GM23338 (cell line): ENCODE results near the gene COL5A2. TPM values are rescaled to one million over a fixed set of nuclear protein-coding genes. Genes with fewer than 3 reads are reported as not detected.

Experiments used
- ATAC-seq: fragments of 200-7000 bp; cut with Tn5 transposase; 3 replicates; pipeline ENCODE4 v1.9.1; 2020
- DNase-seq: peaks from one replicate; pipeline ENCODE4 v3.0.0-alpha.2; 2015; ENCODE audit warnings: low spot score
- H2AFZ ChIP-seq: fragments of 200-600 bp; sonication (generic); 2 replicates; pipeline ENCODE4 v1.8.0; 2016; ENCODE audit warnings: antibody characterized with exemption, mild to moderate bottlenecking, moderate library complexity
- H3F3A ChIP-seq: fragments of 200-600 bp; sonication (generic); replicated peaks from 2 replicates; pipeline ENCODE4 v1.8.0; 2017; ENCODE audit warnings: antibody characterized with exemption, mixed run types, low read depth
- H3K27ac ChIP-seq: fragments of 200-600 bp; sonication (generic); 2 replicates; pipeline ENCODE4 v1.6.1; 2016; ENCODE audit warnings: low read depth
- H3K27me3 ChIP-seq: fragments of 200-600 bp; sonication (generic); 2 replicates; pipeline ENCODE4 v1.8.0; 2016; ENCODE audit warnings: mild to moderate bottlenecking, mixed run types, moderate library complexity; ENCODE audit not compliant: insufficient read depth
- H3K36me3 ChIP-seq: fragments of 200-600 bp; sonication (generic); 2 replicates; pipeline ENCODE4 v1.8.0; 2016; ENCODE audit warnings: mild to moderate bottlenecking; ENCODE audit not compliant: insufficient read depth
- H3K4me1 ChIP-seq: fragments of 200-600 bp; sonication (generic); 2 replicates; pipeline ENCODE4 v1.8.0; 2016; ENCODE audit warnings: mild to moderate bottlenecking, moderate library complexity; ENCODE audit not compliant: insufficient read depth
- H3K4me2 ChIP-seq: fragments of 200-600 bp; sonication (generic); 2 replicates; pipeline ENCODE4 v1.7.1; 2017; ENCODE audit warnings: mixed run types
- H3K4me3 ChIP-seq: fragments of 200-600 bp; sonication (generic); 2 replicates; pipeline ENCODE4 v1.6.1; 2016; ENCODE audit warnings: mixed run types
- H3K79me2 ChIP-seq: fragments of 200-600 bp; sonication (generic); replicated peaks from 2 replicates; pipeline ENCODE4 v1.8.0; 2017; ENCODE audit warnings: mild to moderate bottlenecking; ENCODE audit not compliant: insufficient read depth
- H3K9me2 ChIP-seq: fragments of 200-600 bp; sonication (generic); 2 replicates; pipeline ENCODE4 v1.8.0; 2017; ENCODE audit not compliant: insufficient read depth
- H4K20me1 ChIP-seq: fragments of 200-600 bp; sonication (generic); replicated peaks from 2 replicates; pipeline ENCODE4 v1.8.0; 2017; ENCODE audit warnings: mild to moderate bottlenecking; ENCODE audit not compliant: insufficient read depth
- H3K27ac Mint-ChIP-seq: 2 replicates; pipeline ENCODE4 v1.8.0; 2020; ENCODE audit warnings: inconsistent platforms, mild to moderate bottlenecking, moderate library complexity, mixed read lengths
- H3K27me3 Mint-ChIP-seq: 3 replicates; pipeline ENCODE4 v1.8.0; 2022; ENCODE audit warnings: low read depth, mild to moderate bottlenecking, moderate library complexity, mixed read lengths, inconsistent platforms; ENCODE audit not compliant: insufficient read depth, poor library complexity
- H3K36me3 Mint-ChIP-seq: 3 replicates; pipeline ENCODE4 v1.8.0; 2021; ENCODE audit warnings: low read depth, mild to moderate bottlenecking, inconsistent platforms, moderate library complexity, mixed read lengths
- H3K4me1 Mint-ChIP-seq: 3 replicates; pipeline ENCODE4 v1.8.0; 2020; ENCODE audit warnings: mild to moderate bottlenecking, inconsistent platforms, mixed read lengths
- H3K4me3 Mint-ChIP-seq: 3 replicates; pipeline ENCODE4 v1.8.0; 2021; ENCODE audit warnings: moderate library complexity, mild to moderate bottlenecking, inconsistent platforms, mixed read lengths
- H3K9me3 Mint-ChIP-seq: 3 replicates; pipeline ENCODE4 v1.8.0; 2020; ENCODE audit warnings: moderate library complexity, mild to moderate bottlenecking, inconsistent platforms, mixed read lengths
- EZH2 ChIP-seq: fragments of 200-600 bp; sonication (generic); IDR thresholded peaks from one replicate; pipeline ENCODE4 v1.8.0; 2017; ENCODE audit warnings: antibody characterized with exemption, mild to moderate bottlenecking, low read depth; ENCODE audit not compliant: unreplicated experiment
- NANOG ChIP-seq: IDR thresholded peaks from 2 replicates; pipeline ENCODE4 v1.6.1; 2016; ENCODE audit warnings: antibody characterized with exemption, borderline replicate concordance
- POLR2AphosphoS5 ChIP-seq: IDR thresholded peaks from 2 replicates; pipeline ENCODE4 v1.6.1; 2016; ENCODE audit warnings: antibody characterized with exemption, low read depth
- REST ChIP-seq: IDR thresholded peaks from one replicate; pipeline ENCODE4 v1.6.1; 2018; ENCODE audit warnings: antibody characterized with exemption; ENCODE audit not compliant: unreplicated experiment
- STAT1 ChIP-seq: IDR thresholded peaks from one replicate; pipeline ENCODE4 v1.6.1; 2016; ENCODE audit warnings: antibody characterized with exemption; ENCODE audit not compliant: unreplicated experiment
- ZNF331 ChIP-seq: fragments of 250-450 bp; sonication (Bioruptor Pico); IDR thresholded peaks from 2 replicates; pipeline ENCODE4 v1.5.0; 2020; ENCODE audit warnings: low read depth, mild to moderate bottlenecking, moderate library complexity
- ZNF462 ChIP-seq: fragments of 250-450 bp; sonication (Bioruptor Pico); IDR thresholded peaks from 2 replicates; pipeline ENCODE4 v1.5.0; 2020; ENCODE audit warnings: mild to moderate bottlenecking, moderate library complexity
- polyA plus RNA-seq: library from polyadenylated mRNA; unstranded; fragments of >200 nt; fragmentation: Nextera tagmentation; extraction: Ambion mirVana; gene quantifications from 2 replicates; pipeline ENCODE4 v1.2.1, GENCODE V29; 2016
- total RNA-seq: library from RNA; depleted of rRNA; stranded (reverse); fragments of >200 nt; shearing (Covaris generic); gene quantifications from 2 replicates; pipeline ENCODE4 v1.2.3, GENCODE V29; 2014

COL5A2 gene
- total and polyA plus RNA-seq, 2 experiments from 2014 or later: 6.7 to 19.7 TPM

- Histone ChIP-seq H3K79me2 (no peaks in the 10 kb centered on the region), H3K4me3 (no peak overlapping the region), H3K4me2 (no peak overlapping the region), H3F3A (no peaks in the 10 kb centered on the region), H3K27me3 (no peaks in the 10 kb centered on the region), H3K9me2 (no peaks in the 10 kb centered on the region), H4K20me1 (no peaks in the 10 kb centered on the region), H3K27ac (no peak overlapping the region), H2AFZ (no peak overlapping the region), H3K36me3 (no peaks in the 10 kb centered on the region), H3K4me1 (no peaks in the 10 kb centered on the region)
- Mint-ChIP-seq H3K4me3 (no peak overlapping the region), H3K36me3 (no peaks in the 10 kb centered on the region), H3K27ac (no peak overlapping the region; the same call in 1 of the 2 replicates), H3K27me3 (no peaks in the 10 kb centered on the region), H3K4me1 (no peaks in the 10 kb centered on the region), H3K9me3 (no peaks in the 10 kb centered on the region)
- no peak for TF ChIP-seq ZNF462 (CRISPR knock-in tag)
- no peak for TF ChIP-seq REST
- TF ChIP-seq EZH2: no peak
- TF ChIP-seq NANOG: no peak
- no peak for TF ChIP-seq STAT1
- no peak for TF ChIP-seq ZNF331 (CRISPR knock-in tag)
- no peak for TF ChIP-seq POLR2AphosphoS5
- no peak for DNase-seq
- ATAC-seq: no peak
These were observed 192.7 kb downstream of the COL5A2 start for GRCh38 chr2:188986839-188987238.
